ENCODE data around the gene BCL2.

Gene BCL2

DNA sequence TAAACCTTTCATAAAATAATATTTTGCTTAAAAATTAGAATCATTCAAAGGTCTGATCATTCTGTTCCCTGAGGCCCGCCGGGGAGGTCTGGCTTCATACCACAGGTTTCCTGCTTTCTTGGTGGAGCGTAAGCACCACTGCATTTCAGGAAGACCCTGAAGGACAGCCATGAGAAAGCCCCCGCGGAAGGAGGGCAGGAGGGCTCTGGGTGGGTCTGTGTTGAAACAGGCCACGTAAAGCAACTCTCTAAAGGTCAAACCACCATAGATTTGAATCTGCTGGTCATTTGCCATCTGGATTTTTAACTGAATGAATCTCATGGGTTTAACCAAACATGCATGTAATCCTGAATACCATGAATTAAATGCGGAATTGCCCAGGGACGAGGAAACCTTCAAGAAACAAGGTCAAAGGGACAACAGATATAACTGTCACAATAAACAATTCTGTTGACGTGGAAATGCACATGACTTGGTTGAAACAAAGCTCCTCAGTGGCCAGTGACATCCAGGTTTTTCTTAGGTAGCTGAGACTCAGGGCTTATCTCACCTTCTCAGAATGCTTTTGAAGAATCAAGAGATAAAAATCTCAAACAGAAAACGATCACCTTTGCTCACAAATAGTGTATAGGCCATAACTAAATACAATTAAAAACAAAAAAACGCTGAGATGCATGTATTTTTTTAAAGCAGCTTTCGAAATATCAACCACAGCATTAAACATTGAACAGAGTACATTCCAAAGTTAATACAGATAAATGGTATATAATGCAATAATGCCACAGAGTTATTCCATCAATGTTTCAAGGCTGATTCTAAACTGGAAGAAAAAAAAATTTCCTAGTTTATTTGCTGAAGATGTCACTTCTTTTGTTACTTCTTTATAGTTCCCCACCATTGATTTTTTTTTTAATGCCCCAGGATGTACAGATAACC lies 193.2 kb downstream of the BCL2 start:
- no peak for ATAC-seq (ENCODE audit: insufficient read depth, low read depth)
- TF ChIP-seq, protein P1, sequence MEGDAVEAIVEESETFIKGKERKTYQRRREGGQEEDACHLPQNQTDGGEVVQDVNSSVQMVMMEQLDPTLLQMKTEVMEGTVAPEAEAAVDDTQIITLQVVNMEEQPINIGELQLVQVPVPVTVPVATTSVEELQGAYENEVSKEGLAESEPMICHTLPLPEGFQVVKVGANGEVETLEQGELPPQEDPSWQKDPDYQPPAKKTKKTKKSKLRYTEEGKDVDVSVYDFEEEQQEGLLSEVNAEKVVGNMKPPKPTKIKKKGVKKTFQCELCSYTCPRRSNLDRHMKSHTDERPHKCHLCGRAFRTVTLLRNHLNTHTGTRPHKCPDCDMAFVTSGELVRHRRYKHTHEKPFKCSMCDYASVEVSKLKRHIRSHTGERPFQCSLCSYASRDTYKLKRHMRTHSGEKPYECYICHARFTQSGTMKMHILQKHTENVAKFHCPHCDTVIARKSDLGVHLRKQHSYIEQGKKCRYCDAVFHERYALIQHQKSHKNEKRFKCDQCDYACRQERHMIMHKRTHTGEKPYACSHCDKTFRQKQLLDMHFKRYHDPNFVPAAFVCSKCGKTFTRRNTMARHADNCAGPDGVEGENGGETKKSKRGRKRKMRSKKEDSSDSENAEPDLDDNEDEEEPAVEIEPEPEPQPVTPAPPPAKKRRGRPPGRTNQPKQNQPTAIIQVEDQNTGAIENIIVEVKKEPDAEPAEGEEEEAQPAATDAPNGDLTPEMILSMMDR (IDR thresholded peaks at IDR 0.05; ENCODE audit: borderline replicate concordance, extremely low read depth, low read length, poor library complexity, severe bottlenecking): no peak
- no peak for TF ChIP-seq EZH2 (IDR thresholded peaks at IDR 0.05; ENCODE audit: borderline replicate concordance, low read depth, low read length, severe bottlenecking)
- no peak overlapping the region; the same call in 1 of the 2 replicates for H3K27ac ChIP-seq (ENCODE audit: low read length)
- no peak overlapping the region for H3K4me3 ChIP-seq (ENCODE audit: low read depth in 1 of 2, low read length in 2 of 2)
- no peak overlapping the region for H3K9ac ChIP-seq (ENCODE audit: low read depth, low read length)
- H3K4me2 ChIP-seq (ENCODE audit: insufficient read depth, low read length): no peak overlapping the region
- peaks cover 50% of the 10 kb centered on the region for H3K36me3 ChIP-seq (ENCODE audit: insufficient read depth, low read length)
- H4K20me1 ChIP-seq (ENCODE audit: insufficient read depth, low read length): no peaks in the 10 kb centered on the region
- peaks cover 23% of the 10 kb centered on the region for H3K79me2 ChIP-seq (ENCODE audit: insufficient read depth, low read length)
- 0 out of 2 replicates have a peak, but pooled peaks cover 2% of the 10 kb centered on the region for H3K4me1 ChIP-seq (ENCODE audit: insufficient read depth, low read length)
- H3K9me3 ChIP-seq (ENCODE audit: insufficient read depth, low read length, severe bottlenecking): no peaks in the 10 kb centered on the region
- no peak for DNase-seq
- no peak overlapping the region for H2AFZ ChIP-seq (ENCODE audit: low read depth, low read length)
- H3K27me3 ChIP-seq (ENCODE audit: insufficient read depth, low read length, poor library complexity): no peaks in the 10 kb centered on the region

DNA sequence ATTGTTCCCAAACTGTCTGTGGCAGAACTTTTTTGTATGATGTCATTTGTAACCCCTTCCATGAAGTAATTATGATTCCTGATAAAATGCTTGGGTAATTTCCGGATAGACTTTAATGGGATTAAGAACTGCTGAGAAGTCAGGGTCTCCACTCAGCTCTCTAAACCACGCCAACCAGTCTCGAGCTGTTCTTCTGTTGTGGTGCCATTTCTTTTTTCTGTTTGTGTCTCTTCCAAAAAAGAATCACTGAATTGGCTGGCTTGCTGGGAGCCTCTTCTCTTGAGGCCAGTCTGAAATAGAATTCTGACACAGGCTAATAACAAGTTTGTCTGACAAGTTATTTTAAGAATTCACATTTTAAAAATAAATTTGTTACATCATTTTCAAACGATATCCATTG lies 198.9 kb downstream of the BCL2 start:
- H3K79me2 ChIP-seq (ENCODE audit: insufficient read depth, low read length): no peaks in the 10 kb centered on the region
- H3K4me2 ChIP-seq (ENCODE audit: insufficient read depth, low read length): no peak overlapping the region
- no peaks in the 10 kb centered on the region for H3K27me3 ChIP-seq (ENCODE audit: insufficient read depth, low read length, poor library complexity)
- DNase-seq (no peak), ATAC-seq (ENCODE audit: insufficient read depth, low read depth) (no peak)
- H4K20me1 ChIP-seq (ENCODE audit: insufficient read depth, low read length): no peaks in the 10 kb centered on the region
- no peaks in the 10 kb centered on the region for H3K9me3 ChIP-seq (ENCODE audit: insufficient read depth, low read length, severe bottlenecking)
- no peak overlapping the region for H3K4me3 ChIP-seq (ENCODE audit: low read depth in 1 of 2, low read length in 2 of 2)
- no peak overlapping the region for H3K9ac ChIP-seq (ENCODE audit: low read depth, low read length)
- peaks cover 7% of the 10 kb centered on the region for H3K4me1 ChIP-seq (ENCODE audit: insufficient read depth, low read length)
- peaks cover 10% of the 10 kb centered on the region; the same call in 1 of the 2 replicates for H3K36me3 ChIP-seq (ENCODE audit: insufficient read depth, low read length)
- no peak overlapping the region for H2AFZ ChIP-seq (ENCODE audit: low read depth, low read length)
- H3K27ac ChIP-seq (ENCODE audit: low read length): no peak overlapping the region
- no peak for TF ChIP-seq EZH2 (IDR thresholded peaks at IDR 0.05; ENCODE audit: borderline replicate concordance, low read depth, low read length, severe bottlenecking)
- TF ChIP-seq, protein P1 (IDR thresholded peaks at IDR 0.05; ENCODE audit: borderline replicate concordance, extremely low read depth, low read length, poor library complexity, severe bottlenecking): no peak

DNA sequence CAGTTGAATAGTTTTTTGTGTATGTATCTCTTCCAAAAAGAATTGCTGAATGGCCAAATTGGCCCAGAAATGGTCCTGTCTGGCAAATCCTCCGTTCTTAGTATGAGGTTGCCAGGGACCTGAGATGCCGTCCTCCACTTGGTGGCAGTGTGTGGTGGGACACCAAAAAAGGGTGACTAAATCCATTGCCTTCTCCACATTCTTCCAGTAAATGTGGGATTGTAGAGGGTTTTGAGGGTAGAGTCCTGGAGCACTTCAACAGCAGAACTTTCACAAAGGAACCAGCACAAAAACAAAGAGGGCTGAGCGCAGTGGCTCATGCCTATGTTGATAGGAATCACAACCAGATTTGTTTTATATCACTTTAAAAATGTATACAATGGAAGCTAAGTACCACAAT lies 199.9 kb downstream of the BCL2 start:
- Histone ChIP-seq H3K27ac (ENCODE audit: low read length) (no peak overlapping the region), H4K20me1 (ENCODE audit: insufficient read depth, low read length) (no peaks in the 10 kb centered on the region), H3K4me2 (ENCODE audit: insufficient read depth, low read length) (no peak overlapping the region), H2AFZ (ENCODE audit: low read depth, low read length) (no peak overlapping the region), H3K4me1 (ENCODE audit: insufficient read depth, low read length) (peaks cover 11% of the 10 kb centered on the region), H3K36me3 (ENCODE audit: insufficient read depth, low read length) (peaks cover 6% of the 10 kb centered on the region; the same call in 1 of the 2 replicates), H3K9ac (ENCODE audit: low read depth, low read length) (no peak overlapping the region), H3K27me3 (ENCODE audit: insufficient read depth, low read length, poor library complexity) (no peaks in the 10 kb centered on the region), H3K4me3 (ENCODE audit: low read depth in 1 of 2, low read length in 2 of 2) (no peak overlapping the region), H3K9me3 (ENCODE audit: insufficient read depth, low read length, severe bottlenecking) (no peaks in the 10 kb centered on the region), H3K79me2 (ENCODE audit: insufficient read depth, low read length) (no peaks in the 10 kb centered on the region)
- DNase-seq: peak; percentile 38
- no peak for TF ChIP-seq EZH2 (IDR thresholded peaks at IDR 0.05; ENCODE audit: borderline replicate concordance, low read depth, low read length, severe bottlenecking)
- TF ChIP-seq, protein P1 (IDR thresholded peaks at IDR 0.05; ENCODE audit: borderline replicate concordance, extremely low read depth, low read length, poor library complexity, severe bottlenecking): peak; percentile 76
- ATAC-seq (ENCODE audit: insufficient read depth, low read depth): peak; percentile 70
